ENCODE results near the gene CD82.

GRCh38 chr11:44531636-44532035, 33.8 kb upstream of the CD82 start:
- TF ChIP-seq EP300 (IDR thresholded peaks at IDR 0.05) (no peak), CTCF (IDR thresholded peaks at IDR 0.05) (no peak), POLR2AphosphoS5 (IDR thresholded peaks at IDR 0.05) (no peak), POLR2A (IDR thresholded peaks at IDR 0.05) (no peak)
